C1 segment of cervical spinal cord (tissue), 14 donors: ENCODE data around the gene WNT9B.

ENCODE experiments used
- DNase-seq, 14 donors: peaks; one replicate each; lab custom pipeline; 2025; lab: John Stamatoyannopoulos, UW

Gene WNT9B, protein sequence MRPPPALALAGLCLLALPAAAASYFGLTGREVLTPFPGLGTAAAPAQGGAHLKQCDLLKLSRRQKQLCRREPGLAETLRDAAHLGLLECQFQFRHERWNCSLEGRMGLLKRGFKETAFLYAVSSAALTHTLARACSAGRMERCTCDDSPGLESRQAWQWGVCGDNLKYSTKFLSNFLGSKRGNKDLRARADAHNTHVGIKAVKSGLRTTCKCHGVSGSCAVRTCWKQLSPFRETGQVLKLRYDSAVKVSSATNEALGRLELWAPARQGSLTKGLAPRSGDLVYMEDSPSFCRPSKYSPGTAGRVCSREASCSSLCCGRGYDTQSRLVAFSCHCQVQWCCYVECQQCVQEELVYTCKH

DNA sequence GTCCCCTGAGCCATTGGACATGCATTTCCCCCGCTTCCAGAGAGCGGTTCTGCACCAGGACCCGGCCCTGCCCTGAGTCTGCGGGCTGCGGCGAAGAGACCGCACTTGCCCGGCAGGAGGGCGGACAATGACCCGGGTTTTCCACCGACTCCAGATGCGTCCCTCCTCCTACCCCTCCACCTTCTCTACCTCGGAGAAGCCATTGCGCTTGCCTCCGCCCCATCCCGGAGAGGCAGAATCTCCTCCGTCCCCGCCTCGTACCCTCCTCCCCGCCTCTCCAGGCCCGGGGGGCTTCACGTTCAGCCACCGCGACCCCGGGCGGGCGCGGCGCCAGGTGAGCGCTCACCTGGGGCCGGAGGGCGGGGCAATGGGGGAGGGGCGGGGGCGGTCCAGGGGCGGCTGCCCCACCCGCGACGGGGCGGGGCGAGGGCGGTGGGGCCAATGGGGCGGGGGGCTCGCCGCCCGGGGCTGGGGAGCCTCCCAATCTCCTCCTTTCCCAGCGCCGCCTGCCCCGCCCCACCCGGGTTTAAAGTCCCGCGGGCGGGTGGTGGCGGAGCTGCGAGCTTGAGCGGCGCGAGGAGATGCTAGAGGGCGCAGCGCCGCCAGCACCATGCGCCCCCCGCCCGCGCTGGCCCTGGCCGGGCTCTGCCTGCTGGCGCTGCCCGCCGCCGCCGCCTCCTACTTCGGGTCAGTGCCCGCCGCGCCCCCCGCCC, at the start of gene WNT9B:
Gene WNT9B (plus strand): TSS at position 555 of the 713 bp plus-strand sequence. CDS start 56 bp downstream, at position 611.
- DNase-seq, result no peak

DNA sequence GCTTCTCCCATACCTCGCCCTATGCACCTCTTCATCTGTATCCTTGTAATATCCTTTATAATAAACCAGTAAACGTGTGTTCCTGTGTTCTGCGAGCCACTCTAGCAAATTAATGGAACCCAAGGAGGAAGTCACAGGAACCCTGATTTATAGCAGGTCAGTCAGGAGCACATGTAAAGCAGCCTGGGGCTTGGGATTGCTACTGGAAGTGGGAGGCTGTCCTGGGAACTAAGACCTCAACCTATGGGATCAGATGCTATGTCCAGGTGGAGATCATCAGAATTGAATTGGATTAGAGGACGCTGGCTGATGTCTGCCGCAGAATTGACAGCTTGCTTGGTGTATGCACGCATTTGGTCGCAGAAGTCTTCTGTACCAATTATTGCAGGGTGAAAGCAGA, 48.6 kb upstream of the WNT9B start:
- no peak for DNase-seq

DNA sequence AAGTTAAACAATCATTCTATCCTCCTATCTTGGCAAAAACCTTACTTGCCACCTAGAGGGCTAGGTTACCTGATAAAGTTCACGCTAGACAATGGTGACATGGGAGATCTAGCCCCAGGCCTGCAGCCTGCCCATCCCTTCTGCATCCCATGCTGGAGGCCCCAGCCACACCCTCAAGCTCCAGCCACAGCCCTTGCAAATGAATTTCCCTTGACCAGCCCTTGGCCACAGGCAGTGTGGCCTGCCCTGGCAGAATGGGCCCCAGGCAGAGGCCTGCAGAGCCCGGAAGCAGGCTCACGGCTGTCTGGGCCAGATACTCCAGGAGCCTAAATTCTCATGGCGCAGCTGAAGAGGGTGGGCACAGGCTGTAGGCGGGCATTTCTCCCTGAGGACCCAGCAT, 47.8 kb upstream of the WNT9B start:
- no peak for DNase-seq

DNA sequence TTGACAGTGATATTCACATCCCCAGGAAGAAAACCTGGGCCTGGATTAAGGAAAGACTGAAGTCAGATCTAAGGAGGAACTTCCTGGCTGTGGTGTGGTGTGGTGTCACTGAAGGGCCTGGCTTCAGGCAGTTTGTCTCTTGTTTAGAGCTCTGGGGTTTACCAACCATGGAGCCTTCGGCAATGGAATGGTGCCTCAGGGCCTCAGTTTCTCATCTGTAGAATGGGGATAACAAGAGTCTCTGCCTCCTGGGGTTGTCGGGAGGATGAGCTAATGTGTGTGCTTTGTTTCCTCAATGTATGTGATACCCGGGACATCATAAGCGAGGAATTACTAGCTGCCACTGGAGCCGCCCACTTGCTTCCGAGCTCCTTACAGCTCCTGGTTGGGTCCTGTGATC, 45.6 kb upstream of the WNT9B start:
- no peak for DNase-seq

DNA sequence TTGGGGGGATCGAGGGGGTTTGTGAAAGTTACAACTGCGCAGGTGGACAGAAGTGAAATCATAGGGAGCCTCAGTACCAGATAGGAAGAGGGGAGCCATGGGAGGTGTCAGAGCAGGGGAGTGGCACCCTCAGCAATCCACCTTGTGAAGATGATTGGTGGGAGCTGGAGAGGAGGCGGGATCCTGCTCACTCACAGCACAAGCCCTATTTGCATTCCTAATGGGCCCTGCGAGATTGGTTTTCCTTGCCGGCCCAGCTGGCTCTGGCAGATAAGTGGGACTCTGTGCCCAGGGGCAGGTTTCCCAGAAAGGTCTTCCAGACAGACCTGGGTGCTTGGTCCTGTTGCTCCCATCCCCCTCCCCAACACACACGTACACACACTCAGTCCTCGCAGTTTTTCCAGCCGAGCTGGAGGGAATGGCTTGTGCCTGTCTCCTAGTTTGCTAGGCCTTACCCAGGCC, 42.2 kb upstream of the WNT9B start:
- no peak for DNase-seq

DNA sequence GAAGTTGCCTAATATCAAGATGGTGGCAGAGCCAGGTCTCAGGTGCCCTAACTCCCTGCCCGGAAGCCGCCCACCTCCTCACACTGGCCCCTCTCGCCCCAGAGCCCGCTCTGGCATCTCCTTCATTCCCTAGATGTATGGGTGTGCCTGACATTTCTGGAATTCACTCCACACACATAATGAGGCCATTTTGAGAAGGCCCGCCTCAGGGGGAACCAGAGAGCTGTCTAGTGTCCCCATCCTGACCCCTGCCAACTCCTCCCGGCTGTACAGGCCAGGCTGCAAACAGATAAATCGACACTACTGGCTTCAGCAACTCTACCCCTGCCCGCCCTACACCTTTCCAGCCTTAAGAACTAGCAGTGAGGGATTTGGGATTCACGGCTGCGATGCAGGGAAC, 40.5 kb upstream of the WNT9B start:
- no peak for DNase-seq

DNA sequence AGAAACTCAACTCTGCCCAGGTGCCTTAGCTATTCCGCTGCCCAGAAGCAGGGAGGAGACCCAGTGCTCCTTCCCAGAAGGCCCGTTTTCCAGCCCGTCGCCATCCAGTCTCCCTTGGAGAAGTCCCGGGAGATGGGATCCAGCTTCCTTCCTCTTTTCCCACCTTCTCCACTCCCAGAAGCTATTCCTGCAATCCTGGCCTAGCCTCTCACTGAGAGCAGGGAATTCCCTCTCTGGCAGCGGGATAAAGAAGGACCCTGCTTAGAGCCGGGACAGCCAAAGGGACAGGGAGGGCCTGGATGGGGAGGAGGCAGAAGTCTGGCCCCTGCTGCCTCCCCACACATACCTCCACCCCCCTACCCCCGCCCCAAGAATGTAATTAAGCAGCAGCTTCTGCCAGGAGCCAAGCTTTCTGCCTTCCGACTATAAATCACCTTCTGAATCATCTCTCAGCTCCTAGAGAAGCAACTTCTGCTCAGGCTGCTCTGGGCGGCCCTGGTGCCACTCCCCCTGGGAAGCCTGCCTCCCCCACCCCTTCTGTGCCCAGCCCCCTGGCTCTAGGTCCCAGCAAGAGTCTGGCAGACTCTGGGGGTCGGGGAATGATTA, 39.3 kb upstream of the WNT9B start:
- peak in 2 of 14 donors; percentile 14 to 35 for DNase-seq

DNA sequence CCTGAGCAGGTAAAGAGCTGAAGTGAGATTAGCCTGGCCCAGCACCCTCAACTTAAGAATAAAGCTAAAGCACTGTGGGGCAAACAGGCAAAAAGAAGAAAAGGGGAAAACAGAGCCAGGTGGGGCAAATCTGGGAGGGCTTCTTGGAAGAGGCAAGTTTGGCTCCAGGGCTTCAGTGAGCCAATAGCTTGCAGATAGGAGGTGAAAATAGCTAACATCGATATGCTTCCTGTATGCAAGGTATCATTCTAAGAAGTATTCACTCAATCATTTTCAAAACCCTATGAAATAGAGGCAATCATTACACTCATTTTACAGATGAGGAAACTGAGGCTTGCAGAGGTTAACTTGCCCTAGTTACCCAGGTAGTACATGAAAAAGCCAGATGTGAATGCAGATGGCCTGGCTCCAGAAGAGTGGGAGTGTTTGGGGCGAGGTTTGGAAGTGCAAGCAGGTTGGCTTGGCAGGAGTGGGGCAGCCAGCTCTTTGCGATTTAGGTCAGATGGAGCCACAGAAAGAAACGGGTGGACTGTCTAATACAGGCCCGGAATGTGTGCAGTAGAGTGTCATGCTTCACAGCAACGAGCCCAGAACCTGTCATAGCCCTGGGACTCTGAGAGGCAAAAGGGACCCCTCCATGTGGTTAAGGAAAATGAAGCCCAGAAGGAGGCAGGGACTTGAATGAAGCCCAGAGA, 38.6 kb upstream of the WNT9B start:
- DNase-seq, result no peak

DNA sequence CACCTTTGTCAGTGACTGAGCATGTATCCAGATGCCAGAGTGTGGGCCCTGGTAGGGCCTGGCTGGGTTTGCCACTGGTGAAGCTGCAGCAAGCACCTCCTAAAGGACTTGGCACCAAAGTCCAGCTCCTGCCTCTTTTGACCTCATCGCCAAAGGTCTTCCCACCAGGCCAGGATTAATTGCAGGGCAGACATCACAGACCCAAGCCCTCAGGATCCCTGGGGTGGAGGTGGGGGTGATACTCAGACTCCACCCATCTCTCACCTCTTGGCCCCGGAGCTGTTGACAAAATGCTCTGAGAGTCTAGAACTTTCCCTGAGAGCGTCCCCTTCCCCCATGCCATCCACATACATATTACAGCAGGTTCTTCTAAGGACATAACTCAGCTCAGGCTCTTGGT, 37.5 kb upstream of the WNT9B start:
- DNase-seq, result no peak

DNA sequence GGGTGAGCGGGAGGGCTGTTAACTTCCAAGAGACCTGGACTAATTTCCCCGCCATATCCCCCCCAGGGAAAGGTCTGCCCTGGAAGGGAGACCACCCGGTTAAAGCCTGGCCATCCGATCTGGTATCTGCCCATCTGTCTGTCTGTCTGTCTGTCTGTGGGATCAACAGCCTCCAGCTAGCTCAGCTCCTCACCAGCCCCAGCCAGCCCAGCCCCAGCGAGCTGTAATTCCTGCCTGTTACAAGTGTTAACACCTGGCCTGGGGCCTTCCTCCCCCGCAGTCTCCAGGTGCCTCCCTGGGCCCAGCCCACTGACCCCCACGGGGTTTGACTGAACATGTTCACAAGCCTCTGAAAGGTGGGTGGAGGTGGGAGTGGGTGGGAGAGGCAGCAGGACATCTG, 36.9 kb upstream of the WNT9B start:
- no peak for DNase-seq

DNA sequence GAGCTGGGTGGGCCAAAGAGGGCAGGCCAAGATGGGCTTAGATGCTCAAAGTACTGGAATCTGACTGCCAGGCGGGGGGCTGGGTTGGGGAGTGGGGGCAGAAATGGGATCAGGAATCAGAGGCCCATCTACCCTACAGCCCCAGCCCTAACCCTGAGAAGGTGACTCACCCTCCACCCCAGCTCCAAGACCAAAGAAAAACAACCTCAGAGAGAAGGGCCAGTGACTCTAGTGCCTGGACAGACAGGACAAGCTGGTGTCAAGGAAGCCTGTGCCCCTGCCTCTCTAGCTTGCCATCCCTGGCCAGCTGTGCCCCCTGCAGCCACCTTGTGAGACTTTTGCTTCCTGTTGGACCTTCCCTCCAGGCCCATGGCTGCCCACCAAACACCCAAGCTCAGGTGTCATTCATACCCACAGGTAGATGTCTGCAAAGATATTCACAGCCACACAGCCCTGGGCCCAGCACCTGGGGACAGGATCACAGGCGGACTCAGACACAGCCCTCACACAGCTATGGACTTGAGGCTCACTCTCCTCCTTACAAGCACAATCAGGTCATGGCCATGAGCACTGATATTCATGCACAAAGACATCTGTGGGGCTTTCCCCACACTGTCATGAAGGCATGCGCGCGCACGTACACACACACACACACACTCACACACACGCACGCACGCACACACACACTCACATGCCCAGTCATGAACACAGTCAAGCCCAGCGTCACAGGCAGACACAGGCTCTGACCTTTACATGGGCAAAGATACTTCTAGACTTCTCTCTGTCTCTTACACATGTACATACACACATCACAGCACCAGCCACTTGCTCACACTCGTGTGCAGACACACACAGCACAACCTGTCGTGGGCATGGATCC, 35.7 kb upstream of the WNT9B start:
- DNase-seq, result no peak

DNA sequence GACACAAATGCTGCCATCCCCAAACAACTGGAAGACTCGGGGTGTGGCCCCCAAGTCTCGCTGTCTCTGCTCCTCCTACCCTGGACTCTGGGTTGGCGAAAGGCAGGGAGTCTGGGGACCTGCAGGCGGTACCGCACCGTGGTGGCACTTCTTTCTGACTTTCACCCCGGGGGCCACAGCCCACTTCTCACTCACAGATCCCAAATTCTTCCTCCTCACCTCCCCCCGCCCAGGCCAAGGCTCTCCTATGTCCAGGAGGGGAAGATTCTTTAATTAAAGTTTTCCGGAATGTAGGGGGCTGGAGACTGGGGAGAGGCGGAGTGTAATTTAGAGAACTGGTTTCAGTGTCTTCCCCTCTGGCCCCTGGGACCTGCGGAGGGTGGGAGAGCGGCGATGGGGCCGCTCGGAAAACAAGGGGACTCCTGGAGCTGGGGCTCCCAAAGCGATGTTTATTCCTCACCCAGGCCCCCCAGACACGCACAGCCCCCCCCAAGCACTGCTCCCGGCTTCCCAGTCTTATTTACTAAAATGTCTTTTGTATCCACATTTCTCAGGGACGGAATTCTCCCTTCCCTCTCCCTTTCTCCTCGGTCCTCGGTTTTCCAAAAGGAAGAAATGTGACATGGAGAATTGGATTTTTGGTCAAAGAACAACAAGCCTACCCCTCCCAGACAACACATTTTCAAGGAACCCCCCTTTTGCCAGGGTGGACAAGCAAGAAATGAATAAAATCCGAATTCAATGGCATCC, 34.1 kb upstream of the WNT9B start:
- no peak for DNase-seq

DNA sequence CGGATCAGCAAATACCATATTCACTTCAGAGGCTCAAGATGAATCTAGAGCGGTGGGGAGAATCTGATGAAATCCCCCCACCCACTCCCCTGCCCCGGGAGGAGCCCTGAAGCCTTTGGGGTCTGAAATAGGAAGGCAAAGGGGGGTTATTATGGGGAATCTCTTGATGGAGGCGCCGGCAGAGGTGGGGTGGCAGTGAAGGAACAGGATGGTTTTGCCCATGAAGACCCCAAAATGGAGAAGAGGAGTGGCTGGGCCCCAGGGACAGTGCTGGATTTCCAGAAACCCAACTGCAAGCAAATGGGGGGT, 33.5 kb upstream of the WNT9B start:
- no peak for DNase-seq

DNA sequence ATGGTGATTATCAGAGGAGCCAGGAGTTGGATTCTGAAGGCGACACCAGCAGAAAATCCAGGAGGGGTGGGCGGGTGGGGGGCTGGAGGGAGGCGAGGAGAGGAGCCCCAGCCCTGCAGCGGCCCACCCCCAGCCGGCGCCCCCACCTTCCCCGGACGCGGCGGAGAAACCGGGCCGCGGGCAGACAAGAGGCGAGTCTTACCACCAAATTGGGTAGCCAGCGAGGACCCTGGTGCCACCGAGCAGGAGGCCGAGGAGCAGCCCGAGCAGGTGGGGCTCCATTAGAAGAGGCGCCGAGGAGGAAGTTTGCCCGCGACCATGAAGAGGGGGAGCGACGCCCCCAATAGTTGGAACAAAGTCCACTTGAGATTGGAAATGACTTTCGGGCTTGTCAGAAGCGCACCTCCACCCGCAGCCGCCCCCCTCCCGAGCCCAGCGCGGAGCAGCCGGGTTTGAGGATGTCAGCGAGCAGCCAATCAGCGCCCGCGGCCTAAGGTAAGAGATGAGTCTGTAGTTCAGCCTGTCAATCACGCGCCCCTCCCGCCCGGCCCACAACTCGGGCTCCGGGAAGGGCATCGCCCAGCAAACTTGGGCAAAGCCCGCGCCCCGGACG, 33.0 kb upstream of the WNT9B start, which contains the start of gene WNT3:
Gene WNT3 (minus strand): TSS at position 377 of the 613 bp plus-strand sequence. CDS start 95 bp downstream, at position 282.
- DNase-seq, result peak in 2 of 14 donors; percentile 9 to 20

DNA sequence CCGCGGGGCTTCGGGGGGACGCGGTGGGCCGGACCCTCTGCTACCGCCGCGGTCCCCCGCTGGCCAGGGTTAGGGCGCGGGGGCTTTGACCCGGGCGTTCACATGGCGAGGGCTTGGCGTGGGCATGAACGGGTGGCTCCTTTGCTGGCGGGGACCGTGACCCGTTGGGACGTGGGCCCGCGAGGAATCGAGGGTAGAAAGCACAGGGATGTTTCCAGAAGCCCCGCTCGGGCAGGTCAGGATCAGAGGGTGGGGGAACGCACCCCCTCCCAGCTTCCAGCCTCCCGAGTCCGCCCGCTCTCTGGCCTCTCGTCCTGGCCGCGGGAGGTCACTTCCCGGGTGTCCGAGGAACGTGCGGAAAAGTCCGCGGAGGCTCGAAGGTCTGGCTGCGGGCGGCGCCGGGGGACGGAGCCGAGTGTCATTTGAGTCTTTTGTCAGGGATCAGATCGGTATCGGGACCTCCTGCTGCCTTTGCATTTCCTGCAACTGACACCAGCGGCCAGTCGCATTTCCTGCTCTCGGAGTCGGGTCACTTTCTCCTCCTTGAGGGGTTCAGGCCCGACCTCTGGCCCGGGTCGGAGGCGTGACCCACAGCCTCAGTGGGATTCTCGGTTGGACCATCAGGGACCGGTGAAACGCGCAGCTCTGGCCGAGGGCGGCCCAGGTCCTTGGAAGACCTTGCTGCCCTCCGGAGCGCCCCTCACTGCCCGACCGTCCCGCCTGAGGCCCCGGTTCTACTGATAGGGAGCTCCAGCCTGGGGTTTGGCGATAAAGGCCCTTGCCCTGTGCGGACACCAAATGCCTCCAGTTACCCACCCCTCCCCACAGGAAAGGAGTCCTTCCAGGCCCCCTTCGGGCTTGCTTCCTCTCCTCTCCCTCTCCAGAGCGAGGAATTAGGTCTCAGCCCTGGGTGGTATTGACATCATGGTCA, 32.2 kb upstream of the WNT9B start:
- no peak for DNase-seq

DNA sequence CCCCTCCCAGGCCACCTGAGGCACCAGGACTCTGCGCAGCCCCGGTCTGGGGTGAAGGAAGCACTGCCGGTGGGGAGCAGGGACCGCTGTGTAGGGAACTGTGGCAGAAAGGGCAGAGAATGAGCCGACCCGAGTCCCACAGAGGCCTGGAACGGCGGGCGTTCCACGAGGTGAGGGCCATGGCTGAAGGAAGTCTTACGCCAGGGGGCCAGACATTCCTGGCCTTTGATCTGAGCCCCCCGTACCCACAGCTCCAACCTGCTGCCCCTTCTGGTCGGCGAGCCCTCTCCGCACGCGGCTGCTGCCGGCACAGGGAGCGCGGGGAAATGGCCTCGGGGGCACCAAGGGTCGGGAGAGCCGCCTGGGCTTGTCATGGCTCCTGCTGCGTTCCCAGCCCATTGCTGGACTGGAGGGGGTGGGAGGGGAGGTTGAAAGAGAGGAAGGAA, 31.5 kb upstream of the WNT9B start:
- no peak for DNase-seq

DNA sequence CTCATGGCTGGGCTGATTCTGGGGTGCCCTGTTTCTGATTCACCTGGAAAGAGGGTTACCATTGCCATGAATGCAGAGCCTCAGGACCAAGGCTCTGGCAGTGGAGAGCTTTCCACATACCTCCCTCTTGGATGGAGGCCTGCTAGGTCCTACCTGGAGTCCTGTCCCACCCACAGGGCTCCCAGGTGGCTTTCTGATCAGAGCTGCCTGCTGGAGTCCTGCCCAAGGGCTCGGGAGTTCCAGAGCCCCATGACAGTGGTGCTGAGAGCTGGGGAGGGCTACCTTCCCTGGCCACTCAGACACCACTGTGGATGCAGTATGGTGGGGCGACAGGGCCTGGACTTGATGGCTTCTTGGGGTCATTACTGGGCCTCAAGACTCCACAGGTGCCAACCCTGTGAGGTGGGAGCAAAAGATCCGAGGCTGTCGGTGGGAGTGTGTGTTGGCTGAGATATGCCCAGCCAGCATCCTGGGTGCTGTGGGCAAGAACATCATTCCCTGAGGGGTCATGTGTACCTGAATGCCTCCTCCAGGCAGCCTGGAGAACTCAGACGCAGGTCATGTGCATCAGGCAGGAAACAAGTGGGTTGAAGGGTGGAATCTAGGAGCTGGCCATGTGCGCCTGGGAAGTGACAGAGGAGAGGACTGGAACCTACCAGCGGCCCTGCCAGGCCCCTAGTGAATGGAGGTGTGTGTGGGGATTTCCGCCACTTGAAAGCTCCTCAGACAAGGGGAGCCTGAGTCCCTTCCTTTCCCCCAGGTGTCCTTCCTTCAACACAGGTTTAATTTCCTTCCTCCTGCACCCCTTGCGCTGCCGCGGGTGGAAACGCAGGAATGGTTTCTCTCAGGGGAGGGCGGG, 30.6 kb upstream of the WNT9B start:
- DNase-seq, result no peak
